H9 (cell line): ENCODE measurements around the gene IFNGR1. TPM values are rescaled to one million over a fixed set of nuclear protein-coding genes. Genes with fewer than 3 reads are reported as not detected.

ENCODE experiments used
- DNase-seq: peaks from one replicate; pipeline ENCODE4 v3.0.0-alpha.2; 2017
- H2AFZ ChIP-seq: one replicate; pipeline ENCODE4 v1.6.1; 2013; ENCODE audit warnings: mild to moderate bottlenecking, low read length, control low read depth, moderate library complexity
- H2AK5ac ChIP-seq: 2 replicates; pipeline ENCODE4 v1.6.1; 2013; ENCODE audit warnings: low read length, control low read depth, mixed read lengths; ENCODE audit not compliant: insufficient read length
- H2BK120ac ChIP-seq: one replicate; pipeline ENCODE4 v1.6.1; 2013; ENCODE audit warnings: low read depth, mild to moderate bottlenecking, low read length, control low read depth, inconsistent platforms; ENCODE audit not compliant: poor library complexity, severe bottlenecking
- H2BK12ac ChIP-seq: 2 replicates; pipeline ENCODE4 v1.6.1; 2013; ENCODE audit warnings: low read length, control low read depth, mixed read lengths, low read depth; ENCODE audit not compliant: insufficient read length
- H2BK15ac ChIP-seq: 2 replicates; pipeline ENCODE4 v1.6.1; 2013; ENCODE audit warnings: low read depth, low read length, control low read depth
- H2BK20ac ChIP-seq: one replicate; pipeline ENCODE4 v1.6.1; 2013; ENCODE audit warnings: low read depth, mild to moderate bottlenecking, low read length, control low read depth, inconsistent platforms; ENCODE audit not compliant: poor library complexity, severe bottlenecking
- H2BK5ac ChIP-seq: 2 replicates; pipeline ENCODE4 v1.6.1; 2013; ENCODE audit warnings: low read length, control low read depth, mixed read lengths; ENCODE audit not compliant: insufficient read length
- H3K14ac ChIP-seq: 2 replicates; pipeline ENCODE4 v1.6.1; 2013; ENCODE audit warnings: low read length, control low read depth; ENCODE audit not compliant: insufficient read depth
- H3K18ac ChIP-seq: 2 replicates; pipeline ENCODE4 v1.6.1; 2013; ENCODE audit warnings: low read depth, mild to moderate bottlenecking, mixed read lengths, low read length, control low read depth; ENCODE audit not compliant: insufficient read length
- H3K23ac ChIP-seq: 2 replicates; pipeline ENCODE4 v1.6.1; 2013; ENCODE audit warnings: low read length, control low read depth, mixed read lengths, low read depth; ENCODE audit not compliant: insufficient read length
- H3K23me2 ChIP-seq: 2 replicates; pipeline ENCODE4 v1.6.1; 2013; ENCODE audit warnings: low read depth, mild to moderate bottlenecking, mixed read lengths, low read length, control low read depth; ENCODE audit not compliant: insufficient read length, poor library complexity, severe bottlenecking
- H3K27ac ChIP-seq: 2 replicates; pipeline ENCODE4 v1.5.1; 2013; ENCODE audit warnings: low read length, control low read depth, mixed read lengths, low read depth; ENCODE audit not compliant: insufficient read length
- H3K27me3 ChIP-seq: 2 replicates; pipeline ENCODE4 v1.6.1; 2013; ENCODE audit warnings: low read length, control low read depth, inconsistent platforms; ENCODE audit not compliant: insufficient read depth
- H3K4ac ChIP-seq: 2 replicates; pipeline ENCODE4 v1.6.1; 2013; ENCODE audit warnings: low read depth, mild to moderate bottlenecking, control low read depth, inconsistent platforms, low read length, moderate library complexity
- H3K4me1 ChIP-seq: 2 replicates; pipeline ENCODE4 v1.6.1; 2013; ENCODE audit warnings: low read length, control low read depth, inconsistent platforms; ENCODE audit not compliant: insufficient read depth
- H3K4me2 ChIP-seq: 2 replicates; pipeline ENCODE4 v1.6.1; 2013; ENCODE audit warnings: low read length, control low read depth, mixed read lengths; ENCODE audit not compliant: insufficient read length, insufficient read depth
- H3K56ac ChIP-seq: 2 replicates; pipeline ENCODE4 v1.6.1; 2013; ENCODE audit warnings: low read depth, mild to moderate bottlenecking, mixed read lengths, low read length, control low read depth; ENCODE audit not compliant: insufficient read length
- H3K79me1 ChIP-seq: 2 replicates; pipeline ENCODE4 v1.6.1; 2013; ENCODE audit warnings: low read depth, mild to moderate bottlenecking, moderate library complexity, low read length, control low read depth, inconsistent platforms; ENCODE audit not compliant: insufficient read depth, poor library complexity, severe bottlenecking
- H3K79me2 ChIP-seq: 2 replicates; pipeline ENCODE4 v1.6.1; 2013; ENCODE audit warnings: low read length, control low read depth, inconsistent platforms; ENCODE audit not compliant: insufficient read depth
- H3K9ac ChIP-seq: 2 replicates; pipeline ENCODE4 v1.6.1; 2013; ENCODE audit warnings: low read length, control low read depth, mixed read lengths; ENCODE audit not compliant: insufficient read length; ENCODE audit errors: extremely low read depth
- H3K9me3 ChIP-seq: one replicate; pipeline ENCODE4 v1.6.1; 2013; ENCODE audit warnings: low read depth, low read length, inconsistent platforms; ENCODE audit not compliant: control insufficient read depth
- H3T11ph ChIP-seq: one replicate; pipeline ENCODE4 v1.6.1; 2013; ENCODE audit warnings: mild to moderate bottlenecking, low read length, control low read depth, inconsistent platforms
- H4K20me1 ChIP-seq: one replicate; pipeline ENCODE4 v1.6.1; 2013; ENCODE audit not compliant: control insufficient read depth, insufficient read length, insufficient read depth
- H4K5ac ChIP-seq: 2 replicates; pipeline ENCODE4 v1.6.1; 2013; ENCODE audit warnings: low read depth, mild to moderate bottlenecking, mixed read lengths, low read length, control low read depth; ENCODE audit not compliant: insufficient read length
- H4K8ac ChIP-seq: replicated peaks from 2 replicates; pipeline ENCODE4 v1.6.1; 2013; ENCODE audit warnings: low read length, control low read depth, mixed read lengths, low read depth; ENCODE audit not compliant: insufficient read length
- H4K91ac ChIP-seq: 2 replicates; pipeline ENCODE4 v1.6.1; 2013; ENCODE audit warnings: low read depth, mild to moderate bottlenecking, moderate library complexity, mixed read lengths, low read length, control low read depth; ENCODE audit not compliant: insufficient read length
- H3K27ac Mint-ChIP-seq, 3 experiments: 2 replicates in 2 of 3; 3 replicates in 1 of 3; pipeline ENCODE4 v1.8.0; 2020 to 2021; ENCODE audit warnings: mixed read lengths in 3 of 3, mild to moderate bottlenecking in 1 of 3, moderate library complexity in 1 of 3
- H3K27me3 Mint-ChIP-seq: 2 replicates; pipeline ENCODE4 v1.8.0; 2021; ENCODE audit warnings: low read depth, mild to moderate bottlenecking, moderate library complexity, mixed read lengths
- H3K36me3 Mint-ChIP-seq, 3 experiments: 2 replicates in 2 of 3; 3 replicates in 1 of 3; pipeline ENCODE4 v1.8.0; 2020 to 2021; ENCODE audit warnings: low read depth in 3 of 3, mixed read lengths in 3 of 3; ENCODE audit not compliant: insufficient read depth in 1 of 3
- H3K4me1 Mint-ChIP-seq, 2 experiments: 2 replicates each; pipeline ENCODE4 v1.8.0; 2020; ENCODE audit warnings: mixed read lengths in 2 of 2
- H3K4me3 Mint-ChIP-seq, 2 experiments: 2 replicates in 1 of 2; 3 replicates in 1 of 2; pipeline ENCODE4 v1.8.0; 2020 to 2021; ENCODE audit warnings: mild to moderate bottlenecking in 2 of 2, mixed read lengths in 2 of 2, moderate library complexity in 1 of 2
- H3K9me3 Mint-ChIP-seq, 2 experiments: 2 replicates in 1 of 2; 3 replicates in 1 of 2; pipeline ENCODE4 v1.8.0; 2020; ENCODE audit warnings: mild to moderate bottlenecking in 2 of 2, mixed read lengths in 2 of 2, moderate library complexity in 1 of 2
- WGBS: extraction: QIAGEN DNeasy Blood & Tissue Kit; methylation state at CpG from one replicate; pipeline ENCODE4 v1.1.7; 2013; ENCODE audit warnings: missing lambda C conversion rate, low lambda C conversion rate, mixed read lengths; ENCODE audit not compliant: insufficient read length; ENCODE audit errors: extremely low coverage; 5-methylcytosine and 5-hydroxymethylcytosine counted together
- total RNA-seq: library from RNA; stranded (reverse); gene quantifications from 2 replicates; pipeline ENCODE4 v1.2.1, GENCODE V29; 2021
- TF ChIP-seq, protein P1 (sequence below): fragments of 200-600 bp; sonication (generic); conservative IDR thresholded peaks from 3 replicates; pipeline ENCODE4 v1.8.0; 2021; ENCODE audit warnings: antibody characterized with exemption, mild to moderate bottlenecking

The IFNGR1 gene
- total RNA-seq, 1 experiment from 2014 or later: 32.2 TPM

DNA sequence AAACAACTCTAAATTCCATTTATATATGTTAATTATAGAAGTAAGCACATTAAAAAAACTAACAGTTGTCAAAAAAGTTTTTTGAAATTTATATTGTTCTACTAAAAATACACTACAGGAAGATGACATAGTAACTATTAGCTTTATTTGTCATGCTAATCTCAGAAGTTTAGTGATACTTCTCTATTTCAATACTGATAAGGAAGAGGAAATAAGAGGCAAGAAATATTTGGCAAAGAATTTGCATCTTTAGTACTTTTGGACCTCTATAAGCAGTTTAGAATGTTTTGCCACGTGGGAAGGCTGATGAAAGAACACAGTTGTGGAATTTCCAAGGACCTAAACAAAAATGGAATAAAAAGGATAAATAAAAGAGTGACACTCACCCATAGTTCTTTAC is 12.6 kb downstream of the IFNGR1 start:
- no peak overlapping the region for H3K4me3 Mint-ChIP-seq
- no peak overlapping the region for H4K8ac ChIP-seq
- no CpG with 5 or more reads among the region's 1 CpG for WGBS
- H3K4me2 ChIP-seq: no peak overlapping the region
- H3K9ac ChIP-seq: no peak overlapping the region
- no peaks in the 10 kb centered on the region for H3K27me3 Mint-ChIP-seq
- H3K14ac ChIP-seq: no peak overlapping the region
- H4K91ac ChIP-seq: no peak overlapping the region
- H3K79me1 ChIP-seq: no peaks in the 10 kb centered on the region
- H3K27ac ChIP-seq: no peak overlapping the region
- H2AK5ac ChIP-seq: no peak overlapping the region
- no peak overlapping the region for H3K56ac ChIP-seq
- no peak overlapping the region for H3K18ac ChIP-seq
- H3K79me2 ChIP-seq: peaks cover 4% of the 10 kb centered on the region; the same call in 1 of the 2 replicates
- H3K4ac ChIP-seq: no peak overlapping the region
- H3K27ac Mint-ChIP-seq: no peak overlapping the region
- no peak overlapping the region for H2BK12ac ChIP-seq
- H3K4me1 ChIP-seq: no peaks in the 10 kb centered on the region
- no peaks in the 10 kb centered on the region for H4K20me1 ChIP-seq
- no peak overlapping the region for H2AFZ ChIP-seq
- H2BK15ac ChIP-seq: no peak overlapping the region
- H3K9me3 ChIP-seq: peaks cover 11% of the 10 kb centered on the region
- H2BK20ac ChIP-seq: no peak overlapping the region
- H3K27me3 ChIP-seq: no peaks in the 10 kb centered on the region
- no peak overlapping the region for H4K5ac ChIP-seq
- H3T11ph ChIP-seq: no peak overlapping the region
- peaks cover 74 to 93% (median 84%) of the 10 kb centered on the region in 3 experiments for H3K36me3 Mint-ChIP-seq
- no peak overlapping the region for H3K23ac ChIP-seq
- H2BK5ac ChIP-seq: no peak overlapping the region
- TF ChIP-seq, protein P1, sequence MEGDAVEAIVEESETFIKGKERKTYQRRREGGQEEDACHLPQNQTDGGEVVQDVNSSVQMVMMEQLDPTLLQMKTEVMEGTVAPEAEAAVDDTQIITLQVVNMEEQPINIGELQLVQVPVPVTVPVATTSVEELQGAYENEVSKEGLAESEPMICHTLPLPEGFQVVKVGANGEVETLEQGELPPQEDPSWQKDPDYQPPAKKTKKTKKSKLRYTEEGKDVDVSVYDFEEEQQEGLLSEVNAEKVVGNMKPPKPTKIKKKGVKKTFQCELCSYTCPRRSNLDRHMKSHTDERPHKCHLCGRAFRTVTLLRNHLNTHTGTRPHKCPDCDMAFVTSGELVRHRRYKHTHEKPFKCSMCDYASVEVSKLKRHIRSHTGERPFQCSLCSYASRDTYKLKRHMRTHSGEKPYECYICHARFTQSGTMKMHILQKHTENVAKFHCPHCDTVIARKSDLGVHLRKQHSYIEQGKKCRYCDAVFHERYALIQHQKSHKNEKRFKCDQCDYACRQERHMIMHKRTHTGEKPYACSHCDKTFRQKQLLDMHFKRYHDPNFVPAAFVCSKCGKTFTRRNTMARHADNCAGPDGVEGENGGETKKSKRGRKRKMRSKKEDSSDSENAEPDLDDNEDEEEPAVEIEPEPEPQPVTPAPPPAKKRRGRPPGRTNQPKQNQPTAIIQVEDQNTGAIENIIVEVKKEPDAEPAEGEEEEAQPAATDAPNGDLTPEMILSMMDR: no peak
- no peak overlapping the region for H2BK120ac ChIP-seq
- peaks cover 35 to 40% of the 10 kb centered on the region in 2 experiments for H3K9me3 Mint-ChIP-seq
- DNase-seq: no peak
- no peaks in the 10 kb centered on the region for H3K23me2 ChIP-seq
- no peaks in the 10 kb centered on the region for H3K4me1 Mint-ChIP-seq
